GM18502 (cell line): Measurements from ENCODE around the gene APC.
"Not testable (repeated sequence)": the region's sequence is repeated elsewhere in the genome, so short reads cannot be mapped to it uniquely, and the experiment has no call there.

ENCODE experiments used
- ATAC-seq: cut with Tn5 transposase; IDR thresholded peaks from one replicate; pipeline ENCODE4 v1.9.1; 2021; ENCODE audit warnings: mild to moderate bottlenecking; ENCODE audit not compliant: unreplicated experiment, poor library complexity

APC gene

DNA sequence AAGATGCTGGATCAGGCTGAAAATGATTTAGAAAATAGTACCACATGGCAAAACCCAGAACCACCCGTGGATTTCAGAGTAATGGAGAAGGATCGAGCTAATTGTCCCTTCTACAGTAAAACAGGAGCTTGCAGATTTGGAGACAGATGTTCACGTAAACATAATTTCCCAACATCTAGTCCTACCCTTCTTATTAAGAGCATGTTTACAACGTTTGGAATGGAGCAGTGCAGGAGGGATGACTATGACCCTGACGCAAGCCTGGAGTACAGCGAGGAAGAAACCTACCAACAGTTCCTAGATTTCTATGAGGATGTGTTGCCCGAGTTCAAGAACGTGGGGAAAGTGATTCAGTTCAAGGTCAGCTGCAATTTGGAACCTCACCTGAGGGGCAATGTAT lies 154.4 kb downstream of the APC start:
- ATAC-seq, result not testable (repeated sequence)

DNA sequence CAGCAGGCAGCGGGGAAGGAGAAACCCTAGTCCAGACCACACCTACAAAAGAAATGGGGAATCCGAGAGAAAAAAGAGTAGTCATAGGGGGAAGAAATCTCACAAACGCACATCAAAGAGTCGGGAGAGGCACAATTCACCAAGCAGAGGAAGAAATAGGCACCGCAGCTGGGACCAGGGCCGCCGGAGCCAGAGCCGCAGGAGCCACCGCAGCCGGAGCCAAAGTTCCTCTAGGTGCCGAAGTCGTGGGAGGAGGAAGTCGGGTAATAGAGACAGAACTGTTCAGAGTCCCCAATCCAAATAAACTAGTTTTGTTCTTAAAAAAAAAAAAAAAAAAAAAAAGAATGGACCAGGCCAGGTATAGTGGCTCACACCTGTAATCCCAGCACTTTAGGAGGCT lies 155.1 kb downstream of the APC start:
- no peak for ATAC-seq

DNA sequence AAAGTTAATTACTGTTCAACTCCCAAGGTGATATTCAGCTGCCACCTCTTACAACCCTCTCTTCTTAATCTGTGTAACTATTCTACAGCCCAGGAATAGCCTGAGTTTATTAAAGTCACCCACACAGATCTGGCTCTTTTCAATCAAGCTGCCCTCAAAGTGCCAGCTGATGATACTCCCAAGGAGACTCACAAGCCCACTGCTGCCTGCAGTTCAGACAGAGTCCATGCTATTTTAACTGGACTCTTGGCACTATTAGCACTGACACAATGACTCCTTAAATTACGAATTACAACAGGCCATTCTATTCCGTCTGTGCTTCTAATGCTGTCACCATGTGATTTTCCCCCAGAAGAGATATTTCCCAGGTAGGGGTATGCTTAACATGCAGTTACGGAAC lies 158.0 kb downstream of the APC start:
- no peak for ATAC-seq
